IMR-90 (cell line): ENCODE results near the gene AASS. TPM values are rescaled to one million over a fixed set of nuclear protein-coding genes. Genes with fewer than 3 reads are reported as not detected.

Experiments used
- ATAC-seq: fragments of 200-7000 bp; cut with Tn5 transposase; 2 replicates; pipeline ENCODE4 v1.9.1; 2020; ENCODE audit warnings: low read depth, mild to moderate bottlenecking, moderate library complexity
- BruUV-seq: library from RNA; stranded (reverse); fragments of 400-500 nt; replicated peaks from 2 replicates; lab custom pipeline; 2021; lab: Mats Ljungman, UMichigan
- CTCF ChIA-PET: fragments of 300-600 bp; formaldehyde crosslinking; extraction: SDS; loops from one replicate; lab custom pipeline; 2021; ENCODE audit warnings: antibody characterized with exemption; lab: Yijun Ruan, JAX
- POLR2A ChIA-PET: fragments of 300-600 bp; sonication (Branson Sonifier 250); formaldehyde crosslinking; loops from one replicate; lab custom pipeline; 2022; ENCODE audit warnings: antibody characterized with exemption; ENCODE audit not compliant: unreplicated experiment; lab: Charles Lee
- DNase-seq: peaks from one replicate; pipeline ENCODE4 v3.0.0; 2013
- H2AFZ ChIP-seq: replicated peaks from 2 replicates; pipeline ENCODE3; 2013; ENCODE audit warnings: low read length, mild to moderate bottlenecking; ENCODE audit not compliant: poor library complexity
- H2AK5ac ChIP-seq: 2 replicates; pipeline ENCODE4 v1.6.1; 2013; ENCODE audit warnings: low read depth, low read length, inconsistent platforms
- H2AK9ac ChIP-seq: replicated peaks from 2 replicates; pipeline ENCODE3; 2013; ENCODE audit warnings: mild to moderate bottlenecking, low read depth, low read length, moderate library complexity; ENCODE audit not compliant: poor library complexity
- H2BK120ac ChIP-seq: 2 replicates; pipeline ENCODE4 v1.6.1; 2013; ENCODE audit warnings: low read depth, low read length, inconsistent platforms
- H2BK15ac ChIP-seq: 3 replicates; pipeline ENCODE4 v1.6.1; 2013; ENCODE audit warnings: low read depth, low read length, inconsistent platforms
- H2BK20ac ChIP-seq: 2 replicates; pipeline ENCODE4 v1.6.1; 2013; ENCODE audit warnings: low read depth, mild to moderate bottlenecking, inconsistent platforms, low read length, moderate library complexity
- H2BK5ac ChIP-seq: 2 replicates; pipeline ENCODE4 v1.6.1; 2013; ENCODE audit warnings: mild to moderate bottlenecking, low read depth, low read length, inconsistent platforms; ENCODE audit not compliant: poor library complexity, severe bottlenecking
- H3K14ac ChIP-seq: replicated peaks from 2 replicates; pipeline ENCODE4 v1.6.1; 2013; ENCODE audit warnings: low read depth, low read length, inconsistent platforms
- H3K18ac ChIP-seq: 2 replicates; pipeline ENCODE4 v1.6.1; 2013; ENCODE audit warnings: low read depth, low read length, control low read depth
- H3K23ac ChIP-seq: 2 replicates; pipeline ENCODE4 v1.6.1; 2013; ENCODE audit warnings: low read depth, low read length, inconsistent platforms
- H3K27ac ChIP-seq: 2 replicates; pipeline ENCODE4 v1.5.1; 2013; ENCODE audit warnings: mild to moderate bottlenecking, control low read depth, low read length; ENCODE audit not compliant: insufficient read depth
- H3K27me3 ChIP-seq: 2 replicates; pipeline ENCODE4 v1.6.1; 2013; ENCODE audit warnings: low read length; ENCODE audit not compliant: control insufficient read depth, insufficient read depth
- H3K36me3 ChIP-seq: 2 replicates; pipeline ENCODE4 v1.6.1; 2013; ENCODE audit warnings: low read length, mixed read lengths; ENCODE audit not compliant: control insufficient read depth, insufficient read depth
- H3K4ac ChIP-seq: 2 replicates; pipeline ENCODE4 v1.6.1; 2013; ENCODE audit warnings: low read depth, low read length, inconsistent platforms
- H3K4me1 ChIP-seq: 2 replicates; pipeline ENCODE4 v1.6.1; 2013; ENCODE audit warnings: low read length, mixed read lengths; ENCODE audit not compliant: control insufficient read depth, insufficient read depth
- H3K4me2 ChIP-seq: 2 replicates; pipeline ENCODE4 v1.6.1; 2013; ENCODE audit warnings: low read depth, mild to moderate bottlenecking, control low read depth, low read length, moderate library complexity
- H3K4me3 ChIP-seq: 2 replicates; pipeline ENCODE4 v1.5.1; 2013; ENCODE audit warnings: low read depth, mild to moderate bottlenecking, control low read depth, low read length, moderate library complexity; ENCODE audit not compliant: insufficient read depth
- H3K56ac ChIP-seq: 2 replicates; pipeline ENCODE4 v1.6.1; 2013; ENCODE audit warnings: low read length, inconsistent platforms; ENCODE audit not compliant: insufficient read depth; ENCODE audit errors: extremely low read depth
- H3K79me1 ChIP-seq, 2 experiments: 2 replicates each; pipeline ENCODE4 v1.6.1; 2013; ENCODE audit warnings: low read length in 2 of 2, inconsistent platforms in 1 of 2, low read depth in 1 of 2
- H3K9ac ChIP-seq: 2 replicates; pipeline ENCODE4 v1.6.1; 2013; ENCODE audit warnings: low read depth, low read length, control low read depth
- H3K9me1 ChIP-seq: 2 replicates; pipeline ENCODE4 v1.6.1; 2013; ENCODE audit warnings: low read length, inconsistent platforms; ENCODE audit not compliant: insufficient read depth
- H3K9me3 ChIP-seq: 2 replicates; pipeline ENCODE4 v1.6.1; 2013; ENCODE audit warnings: low read length; ENCODE audit not compliant: control insufficient read depth, insufficient read depth
- H4K20me1 ChIP-seq: 2 replicates; pipeline ENCODE4 v1.6.1; 2013; ENCODE audit warnings: low read length, inconsistent platforms; ENCODE audit not compliant: insufficient read depth
- H4K5ac ChIP-seq: 2 replicates; pipeline ENCODE4 v1.6.1; 2013; ENCODE audit warnings: mild to moderate bottlenecking, low read depth, low read length, control low read depth
- H4K8ac ChIP-seq, 2 experiments: 2 replicates each; pipeline ENCODE4 v1.6.1; 2013; ENCODE audit warnings: low read depth in 2 of 2, low read length in 2 of 2, control low read depth in 1 of 2, inconsistent platforms in 1 of 2
- H4K91ac ChIP-seq: 2 replicates; pipeline ENCODE4 v1.6.1; 2013; ENCODE audit warnings: low read depth, low read length, inconsistent platforms; ENCODE audit not compliant: insufficient read depth
- BHLHE40 ChIP-seq: fragments of 150-350 bp; IDR thresholded peaks from 2 replicates; pipeline ENCODE4 v1.6.1; 2016; ENCODE audit warnings: mild to moderate bottlenecking, low read depth, low read length
- MAFK ChIP-seq: IDR thresholded peaks from 2 replicates; pipeline ENCODE4 v1.6.1; 2012; ENCODE audit warnings: low read depth, low read length, improper control_type of control experiment
- NFE2L2 ChIP-seq: fragments of 150-350 bp; IDR thresholded peaks from 2 replicates; pipeline ENCODE4 v1.6.1; 2016; ENCODE audit warnings: low read depth, mild to moderate bottlenecking, low read length
- RAD21 ChIP-seq: IDR thresholded peaks from 2 replicates; pipeline ENCODE4 v1.6.1; 2012; ENCODE audit warnings: low read length, improper control_type of control experiment
- RFX5 ChIP-seq: IDR thresholded peaks from 2 replicates; pipeline ENCODE4 v1.8.0; 2012; ENCODE audit warnings: low read depth, mild to moderate bottlenecking, low read length, moderate library complexity
- WGBS, 2 experiments: methylation state at CpG; one replicate each; pipeline versions ENCODE4 v1.1.5 to v1.1.7; 2013; ENCODE audit warnings: missing lambda C conversion rate in 2 of 2; ENCODE audit not compliant: insufficient read length in 1 of 2; ENCODE audit errors: extremely low coverage in 2 of 2; 5-methylcytosine and 5-hydroxymethylcytosine counted together
- dilution Hi-C: fragments of 300-500 bp; cut with HindIII; formaldehyde crosslinking; loops from one replicate; pipeline ENCODE4 v1.14.3; 2018; ENCODE audit warnings: low sequenced_read_pairs; ENCODE audit not compliant: unreplicated experiment
- in situ Hi-C: fragments of 300-500 bp; cut with MboI; formaldehyde crosslinking; loops from 3 replicates; pipeline ENCODE4 v1.14.3; 2019; ENCODE audit warnings: low sequenced_read_pairs, inconsistent platforms, mixed read lengths
- intact Hi-C: fragments of 100-400 bp; cut with micrococcal nuclease; formaldehyde crosslinking; loops from 2 replicates; pipeline ENCODE4 v1.10.0; 2022
- polyA plus RNA-seq, 3 experiments: library from polyadenylated mRNA; depleted of rRNA; stranded (reverse); fragments of >200 nt; gene quantifications; 2 replicates each; pipeline ENCODE4 v1.2.3, GENCODE V29; 2012; ENCODE audit warnings: low replicate concordance in 1 of 3
- total RNA-seq: library from RNA; depleted of rRNA; stranded (reverse); fragments of >200 nt; gene quantifications from 2 replicates; pipeline ENCODE4 v1.2.3, GENCODE V29; 2012
- TF ChIP-seq, protein P1 (sequence below): fragments of 150-350 bp; IDR thresholded peaks from 2 replicates; pipeline ENCODE4 v1.6.1; 2016; ENCODE audit warnings: low read depth, mild to moderate bottlenecking, low read length, moderate library complexity, borderline replicate concordance
- TF ChIP-seq, protein P2 (sequence below): conservative IDR thresholded peaks from 2 replicates; pipeline ENCODE4 v1.5.1; 2012; ENCODE audit warnings: mild to moderate bottlenecking, low read depth, low read length, improper control_type of control experiment
- TF ChIP-seq, protein P3 (sequence below): fragments of 150-350 bp; IDR thresholded peaks from 2 replicates; pipeline ENCODE4 v1.6.1; 2017; ENCODE audit warnings: mild to moderate bottlenecking, antibody characterized with exemption, low read length, low read depth

Gene AASS
- total and polyA plus RNA-seq, 2 of the 4 experiments (the other 2 are of a cell fraction), result 6.1 to 12.9 TPM

DNA sequence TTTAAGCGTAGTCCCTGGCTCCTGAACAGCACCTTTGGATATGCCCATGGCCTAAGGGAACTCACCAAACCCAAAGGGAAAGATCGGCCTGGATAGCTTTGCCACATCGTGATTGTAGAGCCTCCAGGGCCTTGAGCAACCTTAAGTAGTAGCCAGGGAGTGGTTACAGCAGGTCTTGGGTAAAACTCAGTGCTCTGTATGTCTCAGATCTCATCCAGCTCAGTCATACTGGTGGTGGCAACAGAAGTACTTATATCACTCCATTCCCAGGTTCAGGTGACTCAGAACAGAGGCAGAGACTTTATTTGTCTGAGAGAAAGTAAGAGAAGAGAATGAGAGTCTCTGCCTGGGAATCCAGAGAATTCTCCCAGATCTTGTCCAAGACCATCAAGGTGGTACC is 39.1 kb upstream of the AASS start:
- POLR2A ChIA-PET, result no interaction called here
- no peak overlapping the region for H3K9ac ChIP-seq
- H2AK9ac ChIP-seq, result no peak overlapping the region
- H3K79me1 ChIP-seq, result no peaks in the 10 kb centered on the region
- no peak overlapping the region for H3K4me3 ChIP-seq
- H3K27me3 ChIP-seq, result no peaks in the 10 kb centered on the region
- no peak overlapping the region for H2BK120ac ChIP-seq
- H4K20me1 ChIP-seq, result no peaks in the 10 kb centered on the region
- no peaks in the 10 kb centered on the region for H3K36me3 ChIP-seq
- no peak overlapping the region for H4K5ac ChIP-seq
- no peak overlapping the region for H3K27ac ChIP-seq
- H4K91ac ChIP-seq, result no peak overlapping the region
- H2BK20ac ChIP-seq, result no peak overlapping the region
- no peak overlapping the region for H3K4ac ChIP-seq
- CTCF ChIA-PET, result no interaction called here
- H3K14ac ChIP-seq, result no peak overlapping the region
- no TSS peak for BruUV-seq
- H3K23ac ChIP-seq, result no peak overlapping the region
- no peak overlapping the region for H2BK5ac ChIP-seq
- TF ChIP-seq NFE2L2 (no peak), RFX5 (no peak), BHLHE40 (no peak), RAD21 (no peak), MAFK (no peak)
- TF ChIP-seq, protein P1, sequence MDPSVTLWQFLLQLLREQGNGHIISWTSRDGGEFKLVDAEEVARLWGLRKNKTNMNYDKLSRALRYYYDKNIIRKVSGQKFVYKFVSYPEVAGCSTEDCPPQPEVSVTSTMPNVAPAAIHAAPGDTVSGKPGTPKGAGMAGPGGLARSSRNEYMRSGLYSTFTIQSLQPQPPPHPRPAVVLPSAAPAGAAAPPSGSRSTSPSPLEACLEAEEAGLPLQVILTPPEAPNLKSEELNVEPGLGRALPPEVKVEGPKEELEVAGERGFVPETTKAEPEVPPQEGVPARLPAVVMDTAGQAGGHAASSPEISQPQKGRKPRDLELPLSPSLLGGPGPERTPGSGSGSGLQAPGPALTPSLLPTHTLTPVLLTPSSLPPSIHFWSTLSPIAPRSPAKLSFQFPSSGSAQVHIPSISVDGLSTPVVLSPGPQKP, result no peak
- TF ChIP-seq, protein P2, sequence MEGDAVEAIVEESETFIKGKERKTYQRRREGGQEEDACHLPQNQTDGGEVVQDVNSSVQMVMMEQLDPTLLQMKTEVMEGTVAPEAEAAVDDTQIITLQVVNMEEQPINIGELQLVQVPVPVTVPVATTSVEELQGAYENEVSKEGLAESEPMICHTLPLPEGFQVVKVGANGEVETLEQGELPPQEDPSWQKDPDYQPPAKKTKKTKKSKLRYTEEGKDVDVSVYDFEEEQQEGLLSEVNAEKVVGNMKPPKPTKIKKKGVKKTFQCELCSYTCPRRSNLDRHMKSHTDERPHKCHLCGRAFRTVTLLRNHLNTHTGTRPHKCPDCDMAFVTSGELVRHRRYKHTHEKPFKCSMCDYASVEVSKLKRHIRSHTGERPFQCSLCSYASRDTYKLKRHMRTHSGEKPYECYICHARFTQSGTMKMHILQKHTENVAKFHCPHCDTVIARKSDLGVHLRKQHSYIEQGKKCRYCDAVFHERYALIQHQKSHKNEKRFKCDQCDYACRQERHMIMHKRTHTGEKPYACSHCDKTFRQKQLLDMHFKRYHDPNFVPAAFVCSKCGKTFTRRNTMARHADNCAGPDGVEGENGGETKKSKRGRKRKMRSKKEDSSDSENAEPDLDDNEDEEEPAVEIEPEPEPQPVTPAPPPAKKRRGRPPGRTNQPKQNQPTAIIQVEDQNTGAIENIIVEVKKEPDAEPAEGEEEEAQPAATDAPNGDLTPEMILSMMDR, result no peak
- TF ChIP-seq, protein P3, sequence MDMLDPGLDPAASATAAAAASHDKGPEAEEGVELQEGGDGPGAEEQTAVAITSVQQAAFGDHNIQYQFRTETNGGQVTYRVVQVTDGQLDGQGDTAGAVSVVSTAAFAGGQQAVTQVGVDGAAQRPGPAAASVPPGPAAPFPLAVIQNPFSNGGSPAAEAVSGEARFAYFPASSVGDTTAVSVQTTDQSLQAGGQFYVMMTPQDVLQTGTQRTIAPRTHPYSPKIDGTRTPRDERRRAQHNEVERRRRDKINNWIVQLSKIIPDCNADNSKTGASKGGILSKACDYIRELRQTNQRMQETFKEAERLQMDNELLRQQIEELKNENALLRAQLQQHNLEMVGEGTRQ, result no peak
- H2BK15ac ChIP-seq, result no peak overlapping the region
- H3K4me2 ChIP-seq, result no peak overlapping the region
- in situ Hi-C loops, result no loop called here
- no peak overlapping the region for H3K56ac ChIP-seq
- intact Hi-C loops, result no loop called here
- no peak overlapping the region for H2AFZ ChIP-seq
- ATAC-seq (no peak), DNase-seq (no peak)
- dilution Hi-C loops, result no loop called here
- no peaks in the 10 kb centered on the region for H3K9me1 ChIP-seq
- no peak overlapping the region for H3K18ac ChIP-seq
- no CpG with 5 or more reads among the region's 3 CpGs for WGBS, 2 experiments
- H3K4me1 ChIP-seq, result no peaks in the 10 kb centered on the region
- no peak overlapping the region for H4K8ac ChIP-seq
- H3K9me3 ChIP-seq, result no peaks in the 10 kb centered on the region
- H2AK5ac ChIP-seq, result no peak overlapping the region
